Caco-2 (cell line): ENCODE results near the gene CCDC148. TPM values are rescaled to one million over a fixed set of nuclear protein-coding genes. Genes with fewer than 3 reads are reported as not detected.

Source experiments
- BruUV-seq: library from RNA; stranded (reverse); fragments of 400-500 nt; replicated peaks from 2 replicates; lab custom pipeline; 2021; lab: Mats Ljungman, UMichigan
- CTCF ChIA-PET: fragments of 300-600 bp; sonication (Branson Sonifier 250); formaldehyde crosslinking; loops from one replicate; lab custom pipeline; 2022; ENCODE audit warnings: antibody characterized with exemption; lab: Charles Lee
- POLR2A ChIA-PET: fragments of 300-600 bp; sonication (Branson Sonifier 250); formaldehyde crosslinking; loops from one replicate; lab custom pipeline; 2022; ENCODE audit warnings: antibody characterized with exemption; lab: Charles Lee
- DNase-seq, 2 experiments: peaks; one replicate each; pipeline versions ENCODE4 v3.0.0 to v3.0.0-alpha.2; 2020 to 2022
- H3K27me3 ChIP-seq: replicated peaks from 2 replicates; pipeline ENCODE4 v1.6.0; 2011; ENCODE audit warnings: low read length; ENCODE audit not compliant: control insufficient read depth, insufficient read depth
- H3K36me3 ChIP-seq: 2 replicates; pipeline ENCODE4 v1.5.1; 2011; ENCODE audit warnings: low read length; ENCODE audit not compliant: control insufficient read depth, insufficient read depth
- H3K4me1 ChIP-seq: fragments of 250-450 bp; sonication (Bioruptor Pico); 2 replicates; pipeline ENCODE4 v1.5.1; 2020; ENCODE audit warnings: mild to moderate bottlenecking
- H3K4me3 ChIP-seq: 2 replicates; pipeline ENCODE4 v1.5.1; 2011; ENCODE audit warnings: low read depth, mild to moderate bottlenecking, control low read depth, low read length
- H3K9me3 ChIP-seq: fragments of 250-450 bp; sonication (Bioruptor Pico); 2 replicates; pipeline ENCODE4 v1.5.1; 2020; ENCODE audit warnings: mild to moderate bottlenecking, moderate library complexity
- H3K27ac Mint-ChIP-seq: one replicate; pipeline ENCODE4 v1.8.0; 2022; ENCODE audit warnings: mixed read lengths; ENCODE audit not compliant: unreplicated experiment
- H3K27me3 Mint-ChIP-seq: one replicate; pipeline ENCODE4 v1.8.0; 2022; ENCODE audit warnings: mixed read lengths; ENCODE audit not compliant: insufficient read depth, unreplicated experiment
- H3K36me3 Mint-ChIP-seq: one replicate; pipeline ENCODE4 v1.8.0; 2022; ENCODE audit warnings: mild to moderate bottlenecking, mixed read lengths; ENCODE audit not compliant: insufficient read depth, unreplicated experiment
- H3K4me1 Mint-ChIP-seq: one replicate; pipeline ENCODE4 v1.8.0; 2022; ENCODE audit warnings: low read depth, mixed read lengths; ENCODE audit not compliant: unreplicated experiment
- H3K4me3 Mint-ChIP-seq: one replicate; pipeline ENCODE4 v1.8.0; 2022; ENCODE audit warnings: mild to moderate bottlenecking, moderate library complexity, mixed read lengths; ENCODE audit not compliant: unreplicated experiment
- H3K9me3 Mint-ChIP-seq: one replicate; pipeline ENCODE4 v1.8.0; 2022; ENCODE audit warnings: mixed read lengths; ENCODE audit not compliant: unreplicated experiment
- CTCF ChIP-seq, 2 experiments: fragments of 200-600 bp in 1 of 2; IDR thresholded peaks; 1 replicate in 1 of 2; 2 replicates in 1 of 2; pipeline versions ENCODE4 v1.5.1 to v1.8.0; 2011 to 2022; ENCODE audit warnings: antibody characterized with exemption in 1 of 2, control low read depth in 1 of 2, inconsistent platforms in 1 of 2, low read depth in 1 of 2, low read length in 1 of 2, mild to moderate bottlenecking in 1 of 2, moderate library complexity in 1 of 2; ENCODE audit not compliant: insufficient read depth in 1 of 2, severe bottlenecking in 1 of 2, unreplicated experiment in 1 of 2
- intact Hi-C: fragments of 100-400 bp; cut with micrococcal nuclease; formaldehyde crosslinking; loops from one replicate; pipeline ENCODE4 v1.10.0; 2022; ENCODE audit not compliant: unreplicated experiment
- total RNA-seq: library from RNA; stranded (reverse); gene quantifications from 2 replicates; pipeline ENCODE4 v1.2.3, GENCODE V29; 2022

CCDC148 gene
- total RNA-seq, 1 experiment from 2014 or later, result 6.3 TPM

GRCh38 chr2:158321264-158321663 is 135.3 kb downstream of the CCDC148 start:
- Histone ChIP-seq H3K4me3 (no peak overlapping the region), H3K9me3 (no peaks in the 10 kb centered on the region), H3K4me1 (no peaks in the 10 kb centered on the region), H3K27me3 (no peaks in the 10 kb centered on the region), H3K36me3 (no peaks in the 10 kb centered on the region)
- no peaks in the 10 kb centered on the region for H3K9me3 Mint-ChIP-seq
- no peak for DNase-seq
- no TSS peak for BruUV-seq
- no peak for TF ChIP-seq CTCF (IDR thresholded peaks at IDR 0.05; ENCODE audit: insufficient read depth in 1 of 2, low read depth in 1 of 2, low read length in 1 of 2, severe bottlenecking in 1 of 2, unreplicated experiment in 1 of 2)
- no peak overlapping the region for H3K27ac Mint-ChIP-seq
- H3K36me3 Mint-ChIP-seq, result no peaks in the 10 kb centered on the region
- H3K27me3 Mint-ChIP-seq, result no peaks in the 10 kb centered on the region
- ChIA-PET CTCF (no interaction called here), POLR2A (no interaction called here)
- H3K4me3 Mint-ChIP-seq, result no peak overlapping the region
- intact Hi-C loops, result no loop called here
- H3K4me1 Mint-ChIP-seq, result no peaks in the 10 kb centered on the region

- POLR2A ChIA-PET, result no interaction called here
- TF ChIP-seq CTCF (IDR thresholded peaks at IDR 0.05; ENCODE audit: insufficient read depth in 1 of 2, low read depth in 1 of 2, low read length in 1 of 2, severe bottlenecking in 1 of 2, unreplicated experiment in 1 of 2), result no peak
- H3K4me3 ChIP-seq, result no peak overlapping the region
- Mint-ChIP-seq H3K4me1 (no peaks in the 10 kb centered on the region), H3K27ac (no peak overlapping the region), H3K4me3 (no peak overlapping the region), H3K9me3 (no peaks in the 10 kb centered on the region), H3K27me3 (no peaks in the 10 kb centered on the region), H3K36me3 (no peaks in the 10 kb centered on the region)
- intact Hi-C loops, result loop anchor here (10.0 kb wide), 1 partner anchor 134 kb away; no protein-coding TSS in a partner anchor
- no peaks in the 10 kb centered on the region for H3K9me3 ChIP-seq
- CTCF ChIA-PET, result no interaction called here
- H3K27me3 ChIP-seq, result no peaks in the 10 kb centered on the region
- peaks cover 3% of the 10 kb centered on the region for H3K4me1 ChIP-seq
- no peaks in the 10 kb centered on the region for H3K36me3 ChIP-seq
- no peak for DNase-seq
- BruUV-seq, result no TSS peak
Observed at GRCh38 chr2:158319269-158319668, 137.3 kb downstream of the CCDC148 start.

GRCh38 chr2:158317642-158318041 is 138.9 kb downstream of the CCDC148 start:
- DNase-seq, result no peak
- TF ChIP-seq CTCF (IDR thresholded peaks at IDR 0.05; ENCODE audit: insufficient read depth in 1 of 2, low read depth in 1 of 2, low read length in 1 of 2, severe bottlenecking in 1 of 2, unreplicated experiment in 1 of 2), result no peak
- intact Hi-C loops, result loop anchor here (10.0 kb wide), 1 partner anchor 133 kb away; no protein-coding TSS in a partner anchor
- no peak overlapping the region for H3K4me3 ChIP-seq
- Mint-ChIP-seq H3K27ac (no peak overlapping the region), H3K9me3 (no peaks in the 10 kb centered on the region), H3K36me3 (no peaks in the 10 kb centered on the region), H3K4me3 (no peak overlapping the region), H3K27me3 (no peaks in the 10 kb centered on the region), H3K4me1 (no peaks in the 10 kb centered on the region)
- BruUV-seq, result no TSS peak
- POLR2A ChIA-PET, result no interaction called here
- no peaks in the 10 kb centered on the region for H3K36me3 ChIP-seq
- CTCF ChIA-PET, result no interaction called here
- H3K9me3 ChIP-seq, result no peaks in the 10 kb centered on the region
- no peaks in the 10 kb centered on the region for H3K27me3 ChIP-seq
- peaks cover 4% of the 10 kb centered on the region for H3K4me1 ChIP-seq
